Left lung (tissue), 10 donors: ENCODE data around the gene RTEL1. TPM values are rescaled to one million over a fixed set of nuclear protein-coding genes. Genes with fewer than 3 reads are reported as not detected.

Experiments used
- ATAC-seq: fragments of 200-7000 bp; cut with Tn5 transposase; one replicate; pipeline ENCODE4 v1.9.1; 2020; ENCODE audit warnings: moderate library complexity
- DNase-seq, 4 donors: peaks; one replicate each; pipeline ENCODE4 v3.0.0-alpha.2; 2013 to 2020
- H3K27ac ChIP-seq, 2 donors: fragments of 200-600 bp; sonication (generic) in 1 of 2; one replicate each; pipeline versions ENCODE4 v1.5.0 to v1.8.0; 2020 to 2021
- H3K27me3 ChIP-seq, 2 donors: fragments of 200-600 bp; sonication (generic) in 1 of 2; one replicate each; pipeline versions ENCODE4 v1.5.0 to v1.8.0; 2020 to 2021
- H3K36me3 ChIP-seq, 2 donors: fragments of 200-600 bp; sonication (generic) in 1 of 2; one replicate each; pipeline versions ENCODE4 v1.5.0 to v1.8.0; 2020 to 2021
- H3K4me1 ChIP-seq, 2 donors: fragments of 200-600 bp; one replicate each; pipeline ENCODE4 v1.8.0; 2021
- H3K4me3 ChIP-seq, 2 donors: fragments of 200-600 bp; sonication (generic) in 1 of 2; one replicate each; pipeline versions ENCODE4 v1.5.0 to v1.8.0; 2020 to 2021; ENCODE audit warnings: mild to moderate bottlenecking in 1 of 2
- H3K9me3 ChIP-seq, 2 donors: fragments of 200-600 bp; sonication (generic) in 1 of 2; one replicate each; pipeline versions ENCODE4 v1.5.0 to v1.8.0; 2020 to 2021
- CTCF ChIP-seq, 2 donors: fragments of 200-600 bp; sonication (generic) in 1 of 2; IDR thresholded peaks; one replicate each; pipeline versions ENCODE4 v1.5.0 to v1.8.0; 2021; ENCODE audit warnings: antibody characterized with exemption in 2 of 2
- intact Hi-C, 2 donors: fragments of 100-400 bp; cut with DNase I; formaldehyde crosslinking; loops; one replicate each; pipeline versions ENCODE4 v1.11.2 to v1.14.2; 2022
- polyA plus RNA-seq, 6 donors: library from polyadenylated mRNA; unstranded; fragments of 120-200 nt; gene quantifications; one replicate each; pipeline ENCODE4 v1.2.1, GENCODE V29; 2013; ENCODE audit not compliant: insufficient read length in 6 of 6
- total RNA-seq, 2 donors: library from RNA; stranded (reverse); fragmentation: NEBNext Ultra II Directional; extraction: Animal tissue kit (Norgen Biotek cat#: 25700); gene quantifications; one replicate each; pipeline ENCODE4 v1.2.1, GENCODE V29; 2021
- donor health status: DM: no; HTN: yes; CAD: no.
- donor health status: DM: no; HTN: no; CAD: no.

The RTEL1 gene
- total and polyA plus RNA-seq, 8 donors, result 19.6 to 38.8 (median 22.4) TPM

GRCh38 chr20:63694584-63695423 lies 36.7 kb downstream of the RTEL1 start:
- Histone ChIP-seq H3K36me3 (peaks cover 0 to 35% of the 10 kb centered on the region in 2 donors), H3K4me3 (no peak overlapping the region), H3K27me3 (peaks cover 0 to 10% of the 10 kb centered on the region in 2 donors), H3K27ac (no peak overlapping the region), H3K9me3 (no peaks in the 10 kb centered on the region), H3K4me1 (peaks cover 12 to 51% of the 10 kb centered on the region in 2 donors)
- no peak for TF ChIP-seq CTCF (IDR thresholded peaks at IDR 0.05)
- DNase-seq (peak in 1 of 4 donors; percentile 72), ATAC-seq (no peak)
- intact Hi-C loops, result no loop called here

- no peak for TF ChIP-seq CTCF (IDR thresholded peaks at IDR 0.05)
- Histone ChIP-seq H3K36me3 (peaks cover 0 to 42% of the 10 kb centered on the region in 2 donors), H3K4me1 (peaks cover 12 to 56% of the 10 kb centered on the region in 2 donors), H3K9me3 (no peaks in the 10 kb centered on the region), H3K27me3 (peaks cover 0 to 10% of the 10 kb centered on the region in 2 donors), H3K4me3 (no peak overlapping the region), H3K27ac (peak overlapping the region in 1 of 2 donors; percentile 82)
- DNase-seq, result peak in 1 of 4 donors; percentile 60
- no peak for ATAC-seq
- intact Hi-C loops, result no loop called here
Measured at GRCh38 chr20:63695424-63696305, 37.6 kb downstream of the RTEL1 start.

GRCh38 chr20:63696306-63696627 lies 38.2 kb downstream of the RTEL1 start:
- Histone ChIP-seq H3K27me3 (peaks cover 0 to 10% of the 10 kb centered on the region in 2 donors), H3K27ac (peak overlapping the region in 1 of 2 donors; percentile 82), H3K9me3 (no peaks in the 10 kb centered on the region), H3K4me1 (peaks cover 12 to 56% of the 10 kb centered on the region in 2 donors), H3K4me3 (peak overlapping the region in 1 of 2 donors; percentile 40), H3K36me3 (peaks cover 0 to 40% of the 10 kb centered on the region in 2 donors)
- intact Hi-C loops, result no loop called here
- peak in 1 of 4 donors; percentile 77 for DNase-seq
- no peak for TF ChIP-seq CTCF (IDR thresholded peaks at IDR 0.05)
- ATAC-seq, result peak; percentile 2

GRCh38 chr20:63696628-63697356 lies 38.7 kb downstream of the RTEL1 start, which contains the start of gene TNFRSF6B:
TNFRSF6B (plus strand) TSS chr20:63696652; CDS start chr20:63696768, 116 bp downstream.
- intact Hi-C loops, result no loop called here
- no peak for TF ChIP-seq CTCF (IDR thresholded peaks at IDR 0.05)
- Histone ChIP-seq H3K27me3 (peaks cover 0 to 10% of the 10 kb centered on the region in 2 donors), H3K4me1 (peaks cover 12 to 53% of the 10 kb centered on the region in 2 donors), H3K27ac (peak within 1 kb of the TSS in 1 of 2 donors; percentile 82), H3K9me3 (no peaks in the 10 kb centered on the region), H3K4me3 (peak within 1 kb of the TSS; percentile 7 to 40), H3K36me3 (peaks cover 0 to 39% of the 10 kb centered on the region in 2 donors)
- ATAC-seq (no peak), DNase-seq (peak in 1 of 4 donors; percentile 81)
